GM12878 (cell line): ENCODE results near the gene ZMYND12. TPM values are rescaled to one million over a fixed set of nuclear protein-coding genes. Genes with fewer than 3 reads are reported as not detected.

ENCODE experiments used
- ATAC-seq: fragments of 200-7000 bp; cut with Tn5 transposase; 3 replicates; pipeline ENCODE4 v1.9.1; 2020; ENCODE audit warnings: mild to moderate bottlenecking, moderate library complexity
- BruUV-seq: library from RNA; stranded (reverse); fragments of 400-500 nt; replicated peaks from 2 replicates; lab custom pipeline; 2021; lab: Mats Ljungman, UMichigan
- CTCF ChIA-PET: fragments of 300-600 bp; sonication (Branson Sonifier 250); formaldehyde crosslinking; extraction: SDS; loops from one replicate; lab custom pipeline; 2021; ENCODE audit warnings: inconsistent platforms; lab: Yijun Ruan, JAX
- POLR2A ChIA-PET: fragments of 350-600 bp; formaldehyde crosslinking; extraction: SDS; loops from one replicate; lab custom pipeline; 2021; ENCODE audit warnings: inconsistent platforms; lab: Charles Lee
- RAD21 ChIA-PET: fragments of 300-600 bp; sonication (Branson Sonifier 250); formaldehyde crosslinking; loops from one replicate; lab custom pipeline; 2023; ENCODE audit warnings: antibody characterized with exemption; ENCODE audit not compliant: unreplicated experiment; lab: Charles Lee
- SMC1A ChIA-PET: fragments of 300-600 bp; sonication (Branson Sonifier 250); formaldehyde crosslinking; loops from one replicate; lab custom pipeline; 2023; ENCODE audit not compliant: unreplicated experiment, uncharacterized antibody; lab: Charles Lee
- DNase-seq: peaks from one replicate; pipeline ENCODE4 v3.0.0-alpha.2; 2011; ENCODE audit warnings: low read depth, low spot score
- FAIRE-seq: peaks from 3 replicates; lab custom pipeline; 2011; peaks lifted over from hg19 to GRCh38; lab: Jason Lieb, UNC
- H2AFZ ChIP-seq: 2 replicates; pipeline ENCODE4 v1.6.0; 2011; ENCODE audit warnings: low read depth, low read length, control low read depth; ENCODE audit not compliant: control insufficient read depth
- H3K27ac ChIP-seq: 2 replicates; pipeline ENCODE4 v1.5.1; 2011; ENCODE audit warnings: control low read depth; ENCODE audit not compliant: control insufficient read depth, insufficient read depth
- H3K27me3 ChIP-seq, 2 experiments: replicated peaks in 1 of 2; 2 replicates each; pipeline versions ENCODE4 v1.6.0 to v1.6.1; 2011; ENCODE audit warnings: low read length in 1 of 2; ENCODE audit not compliant: control insufficient read depth in 2 of 2, insufficient read depth in 2 of 2
- H3K36me3 ChIP-seq, 2 experiments: 2 replicates each; pipeline ENCODE4 v1.5.1; 2011; ENCODE audit warnings: low read length in 1 of 2; ENCODE audit not compliant: control insufficient read depth in 2 of 2, insufficient read depth in 2 of 2
- H3K4me1 ChIP-seq: 2 replicates; pipeline ENCODE4 v1.6.1; 2011; ENCODE audit warnings: mild to moderate bottlenecking, low read length, moderate library complexity, mixed read lengths; ENCODE audit not compliant: control insufficient read depth, insufficient read depth
- H3K4me2 ChIP-seq: 2 replicates; pipeline ENCODE4 v1.6.0; 2011; ENCODE audit warnings: control low read depth; ENCODE audit not compliant: control insufficient read depth, insufficient read depth
- H3K4me3 ChIP-seq: fragments of 200-600 bp; sonication (generic); 2 replicates; pipeline ENCODE4 v1.5.1; 2016
- H3K79me2 ChIP-seq: 2 replicates; pipeline ENCODE4 v1.6.0; 2011; ENCODE audit warnings: low read length; ENCODE audit not compliant: control insufficient read depth, insufficient read depth
- H3K9ac ChIP-seq: 2 replicates; pipeline ENCODE4 v1.8.0; 2011; ENCODE audit warnings: low read length, control low read depth, mixed read lengths; ENCODE audit not compliant: control insufficient read depth, insufficient read depth
- H3K9me3 ChIP-seq: replicated peaks from 3 replicates; pipeline ENCODE4 v1.5.1; 2011; ENCODE audit warnings: mild to moderate bottlenecking, low read length; ENCODE audit not compliant: control insufficient read depth, insufficient read depth
- H4K20me1 ChIP-seq: 2 replicates; pipeline ENCODE4 v1.6.0; 2011; ENCODE audit not compliant: control insufficient read depth, insufficient read depth
- CBX3 ChIP-seq: fragments of 200-600 bp; sonication (generic); IDR thresholded peaks from 2 replicates; pipeline ENCODE4 v1.6.1; 2016; ENCODE audit warnings: low read depth, borderline replicate concordance
- DPF2 ChIP-seq: fragments of 450-650 bp; IDR thresholded peaks from 2 replicates; pipeline ENCODE4 v1.6.1; 2017; ENCODE audit warnings: mild to moderate bottlenecking
- ETV6 ChIP-seq, 2 experiments: fragments of 450-650 bp in 1 of 2; IDR thresholded peaks in 1 of 2; conservative IDR thresholded peaks in 1 of 2; 2 replicates each; pipeline ENCODE4 v1.6.1; 2014; ENCODE audit warnings: antibody characterized with exemption in 1 of 2, borderline replicate concordance in 1 of 2, low read depth in 1 of 2, mild to moderate bottlenecking in 1 of 2, moderate library complexity in 1 of 2
- FOS ChIP-seq: IDR thresholded peaks from 3 replicates; pipeline ENCODE4 v1.6.1; 2011; ENCODE audit warnings: borderline replicate concordance; ENCODE audit not compliant: insufficient read length; ENCODE audit errors: extremely low read depth
- FOXK2 ChIP-seq: fragments of 450-650 bp; IDR thresholded peaks from 2 replicates; pipeline ENCODE4 v1.6.1; 2017; ENCODE audit warnings: mild to moderate bottlenecking, moderate library complexity
- GATAD2B ChIP-seq: fragments of 450-650 bp; conservative IDR thresholded peaks from 2 replicates; pipeline ENCODE4 v1.6.1; 2017; ENCODE audit warnings: low read depth, mild to moderate bottlenecking, moderate library complexity
- MEF2A ChIP-seq: IDR thresholded peaks from 2 replicates; pipeline ENCODE4 v1.6.1; 2011; ENCODE audit warnings: low read depth, mild to moderate bottlenecking, low read length, moderate library complexity; ENCODE audit not compliant: insufficient read depth
- RBBP5 ChIP-seq: fragments of 200-600 bp; sonication (generic); conservative IDR thresholded peaks from 2 replicates; pipeline ENCODE4 v1.6.1; 2016
- RELA ChIP-seq: fragments of 450-650 bp; IDR thresholded peaks from 2 replicates; pipeline ENCODE4 v1.8.0; 2014; ENCODE audit warnings: borderline replicate concordance; ENCODE audit not compliant: partially characterized antibody
- RFX5 ChIP-seq: IDR thresholded peaks from 2 replicates; pipeline ENCODE4 v1.6.1; 2011; ENCODE audit warnings: low read depth, low read length, improper control_type of control experiment
- TBL1XR1 ChIP-seq: IDR thresholded peaks from 2 replicates; pipeline ENCODE4 v1.6.1; 2012; ENCODE audit warnings: low read depth, low read length, improper control_type of control experiment
- ZNF622 ChIP-seq: fragments of 450-650 bp; IDR thresholded peaks from 2 replicates; pipeline ENCODE4 v1.6.1; 2017; ENCODE audit warnings: mild to moderate bottlenecking, inconsistent platforms
- WGBS: methylation state at CpG from one replicate; pipeline ENCODE4 v1.1.6; 2016; ENCODE audit warnings: low lambda C conversion rate; ENCODE audit not compliant: insufficient replicate concordance, insufficient coverage; ENCODE audit errors: missing lambda C conversion rate; 5-methylcytosine and 5-hydroxymethylcytosine counted together
- in situ Hi-C: fragments of 300-500 bp; cut with MboI; formaldehyde crosslinking; loops from 9 replicates; pipeline ENCODE4 v1.14.3; 2018; ENCODE audit warnings: mixed read lengths
- intact Hi-C: fragments of 100-400 bp; cut with micrococcal nuclease; formaldehyde crosslinking; loops from one replicate; pipeline ENCODE4 v1.14.2; 2022; ENCODE audit not compliant: unreplicated experiment
- polyA plus RNA-seq, 11 experiments: library from polyadenylated mRNA; depleted of rRNA in 4 of 11; unstranded in 6 of 11; stranded (reverse) in 5 of 11; fragments of >200 nt; fragmentation: Nextera tagmentation in 4 of 11; fragmentation: Illumina TruSeq in 1 of 11; extraction: Ambion mirVana in 4 of 11; extraction: Trizol in 1 of 11; gene quantifications; 1 replicate in 1 of 11; 2 replicates in 10 of 11; pipeline versions ENCODE4 v1.2.1 to v1.2.3, GENCODE V29; 2011 to 2016; ENCODE audit warnings: inconsistent platforms in 2 of 11, missing spikeins in 2 of 11, low read depth in 1 of 11
- total RNA-seq, 4 experiments: library from RNA; depleted of rRNA in 3 of 4; stranded (reverse); fragments of >200 nt in 3 of 4; fragmentation: Illumina TruSeq in 1 of 4; extraction: Trizol in 1 of 4; gene quantifications; 2 replicates each; pipeline versions ENCODE4 v1.2.1 to v1.2.3, GENCODE V29; 2013 to 2021
- TF ChIP-seq, protein P1 (sequence below): fragments of 450-650 bp; IDR thresholded peaks from 2 replicates; pipeline ENCODE4 v1.6.1; 2017; ENCODE audit warnings: mild to moderate bottlenecking
- TF ChIP-seq, protein P2 (sequence below): IDR thresholded peaks from 2 replicates; pipeline ENCODE4 v1.6.1; 2012; ENCODE audit warnings: low read depth, low read length, improper control_type of control experiment
- TF ChIP-seq, protein P3 (sequence below): fragments of 450-650 bp; formaldehyde crosslinking; IDR thresholded peaks from 2 replicates; pipeline ENCODE4 v1.5.0; 2022; ENCODE audit warnings: mild to moderate bottlenecking, missing genetic modification characterization
- TF ChIP-seq, protein P4 (sequence below): fragments of 150-350 bp; IDR thresholded peaks from 2 replicates; pipeline ENCODE4 v1.6.1; 2014; ENCODE audit warnings: mild to moderate bottlenecking, low read depth, low read length

ZMYND12 gene
- total and polyA plus RNA-seq, 10 of the 15 experiments (the other 5 are each of a cell fraction or from before 2014, with no cell fraction given), result 0.26 to 1.4 (median 0.67) TPM

DNA sequence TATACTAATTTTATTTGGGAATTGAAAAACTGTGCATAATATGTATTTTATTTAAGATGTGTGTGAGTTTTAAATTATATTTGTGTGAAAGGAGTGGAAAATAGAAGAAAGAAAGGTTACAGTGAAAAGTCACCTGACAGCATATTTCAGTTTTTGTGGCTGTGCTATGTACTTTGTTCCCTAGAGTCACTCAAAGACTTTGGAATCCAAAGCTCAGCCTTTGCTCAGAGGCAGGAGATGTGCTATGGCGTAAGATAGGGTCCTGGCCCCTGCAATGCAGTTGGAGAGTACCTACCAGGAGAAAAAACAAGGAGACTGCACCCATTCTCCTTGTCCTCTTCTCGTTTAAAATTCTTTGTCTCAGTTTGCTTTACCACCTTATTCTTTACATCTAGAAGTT is 10.2 kb upstream of the ZMYND12 start (continued):
- TF ChIP-seq RBBP5, result no peak

DNA sequence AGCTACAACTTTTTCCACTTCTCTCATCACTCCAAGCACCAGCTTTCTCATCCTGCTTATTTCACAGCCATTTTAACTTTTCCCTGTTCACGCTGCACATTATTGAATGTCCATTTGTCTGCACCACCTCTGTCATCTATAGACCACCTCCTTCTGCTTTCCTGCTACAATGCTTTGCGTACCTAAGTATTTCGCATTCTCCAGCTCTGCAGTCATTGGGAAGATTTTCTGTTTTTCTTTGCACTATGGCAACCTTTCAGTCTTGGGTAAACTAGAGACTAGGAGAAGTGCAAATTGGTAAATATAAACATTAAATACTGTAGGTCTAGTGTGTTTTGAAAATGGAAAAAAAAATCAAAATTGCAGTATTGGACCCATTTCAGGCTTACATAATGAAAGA is 8.1 kb upstream of the ZMYND12 start:
- RAD21 ChIA-PET, result interaction anchor here (1.4 kb wide), 1 partner anchor 130 kb away, joined by 3 read pairs; no protein-coding TSS in a partner anchor

More for the DNA sequence above, 8.1 kb upstream of the ZMYND12 start:
- TF ChIP-seq, protein P1, sequence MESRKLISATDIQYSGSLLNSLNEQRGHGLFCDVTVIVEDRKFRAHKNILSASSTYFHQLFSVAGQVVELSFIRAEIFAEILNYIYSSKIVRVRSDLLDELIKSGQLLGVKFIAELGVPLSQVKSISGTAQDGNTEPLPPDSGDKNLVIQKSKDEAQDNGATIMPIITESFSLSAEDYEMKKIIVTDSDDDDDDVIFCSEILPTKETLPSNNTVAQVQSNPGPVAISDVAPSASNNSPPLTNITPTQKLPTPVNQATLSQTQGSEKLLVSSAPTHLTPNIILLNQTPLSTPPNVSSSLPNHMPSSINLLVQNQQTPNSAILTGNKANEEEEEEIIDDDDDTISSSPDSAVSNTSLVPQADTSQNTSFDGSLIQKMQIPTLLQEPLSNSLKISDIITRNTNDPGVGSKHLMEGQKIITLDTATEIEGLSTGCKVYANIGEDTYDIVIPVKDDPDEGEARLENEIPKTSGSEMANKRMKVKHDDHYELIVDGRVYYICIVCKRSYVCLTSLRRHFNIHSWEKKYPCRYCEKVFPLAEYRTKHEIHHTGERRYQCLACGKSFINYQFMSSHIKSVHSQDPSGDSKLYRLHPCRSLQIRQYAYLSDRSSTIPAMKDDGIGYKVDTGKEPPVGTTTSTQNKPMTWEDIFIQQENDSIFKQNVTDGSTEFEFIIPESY, result no peak
- TF ChIP-seq RELA (no peak), ZNF622 (no peak), ETV6 (conservative IDR thresholded peaks at IDR 0.05 in 1 of 2, IDR thresholded peaks at IDR 0.05 in 1 of 2; ENCODE audit: borderline replicate concordance in 1 of 2, low read depth in 1 of 2) (no peak), DPF2 (no peak), FOXK2 (no peak), MEF2A (no peak), CBX3 (no peak), GATAD2B (no peak), TBL1XR1 (no peak), FOS (no peak), RFX5 (no peak)
- TF ChIP-seq, protein P2, sequence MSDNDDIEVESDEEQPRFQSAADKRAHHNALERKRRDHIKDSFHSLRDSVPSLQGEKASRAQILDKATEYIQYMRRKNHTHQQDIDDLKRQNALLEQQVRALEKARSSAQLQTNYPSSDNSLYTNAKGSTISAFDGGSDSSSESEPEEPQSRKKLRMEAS, result no peak
- TF ChIP-seq, protein P3, sequence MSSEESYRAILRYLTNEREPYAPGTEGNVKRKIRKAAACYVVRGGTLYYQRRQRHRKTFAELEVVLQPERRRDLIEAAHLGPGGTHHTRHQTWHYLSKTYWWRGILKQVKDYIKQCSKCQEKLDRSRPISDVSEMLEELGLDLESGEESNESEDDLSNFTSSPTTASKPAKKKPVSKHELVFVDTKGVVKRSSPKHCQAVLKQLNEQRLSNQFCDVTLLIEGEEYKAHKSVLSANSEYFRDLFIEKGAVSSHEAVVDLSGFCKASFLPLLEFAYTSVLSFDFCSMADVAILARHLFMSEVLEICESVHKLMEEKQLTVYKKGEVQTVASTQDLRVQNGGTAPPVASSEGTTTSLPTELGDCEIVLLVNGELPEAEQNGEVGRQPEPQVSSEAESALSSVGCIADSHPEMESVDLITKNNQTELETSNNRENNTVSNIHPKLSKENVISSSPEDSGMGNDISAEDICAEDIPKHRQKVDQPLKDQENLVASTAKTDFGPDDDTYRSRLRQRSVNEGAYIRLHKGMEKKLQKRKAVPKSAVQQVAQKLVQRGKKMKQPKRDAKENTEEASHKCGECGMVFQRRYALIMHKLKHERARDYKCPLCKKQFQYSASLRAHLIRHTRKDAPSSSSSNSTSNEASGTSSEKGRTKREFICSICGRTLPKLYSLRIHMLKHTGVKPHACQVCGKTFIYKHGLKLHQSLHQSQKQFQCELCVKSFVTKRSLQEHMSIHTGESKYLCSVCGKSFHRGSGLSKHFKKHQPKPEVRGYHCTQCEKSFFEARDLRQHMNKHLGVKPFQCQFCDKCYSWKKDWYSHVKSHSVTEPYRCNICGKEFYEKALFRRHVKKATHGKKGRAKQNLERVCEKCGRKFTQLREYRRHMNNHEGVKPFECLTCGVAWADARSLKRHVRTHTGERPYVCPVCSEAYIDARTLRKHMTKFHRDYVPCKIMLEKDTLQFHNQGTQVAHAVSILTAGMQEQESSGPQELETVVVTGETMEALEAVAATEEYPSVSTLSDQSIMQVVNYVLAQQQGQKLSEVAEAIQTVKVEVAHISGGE (CRISPR knock-in tag), result no peak
- TF ChIP-seq, protein P4, sequence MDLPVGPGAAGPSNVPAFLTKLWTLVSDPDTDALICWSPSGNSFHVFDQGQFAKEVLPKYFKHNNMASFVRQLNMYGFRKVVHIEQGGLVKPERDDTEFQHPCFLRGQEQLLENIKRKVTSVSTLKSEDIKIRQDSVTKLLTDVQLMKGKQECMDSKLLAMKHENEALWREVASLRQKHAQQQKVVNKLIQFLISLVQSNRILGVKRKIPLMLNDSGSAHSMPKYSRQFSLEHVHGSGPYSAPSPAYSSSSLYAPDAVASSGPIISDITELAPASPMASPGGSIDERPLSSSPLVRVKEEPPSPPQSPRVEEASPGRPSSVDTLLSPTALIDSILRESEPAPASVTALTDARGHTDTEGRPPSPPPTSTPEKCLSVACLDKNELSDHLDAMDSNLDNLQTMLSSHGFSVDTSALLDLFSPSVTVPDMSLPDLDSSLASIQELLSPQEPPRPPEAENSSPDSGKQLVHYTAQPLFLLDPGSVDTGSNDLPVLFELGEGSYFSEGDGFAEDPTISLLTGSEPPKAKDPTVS, result no peak
- Histone ChIP-seq H3K4me1 (peaks cover 5% of the 10 kb centered on the region; the same call in 1 of the 2 replicates), H3K79me2 (no peaks in the 10 kb centered on the region), H3K4me2 (peak overlapping the region; percentile 94), H3K36me3 (peaks cover 0 to 5% of the 10 kb centered on the region in 2 experiments; a peak in 1 of 4 replicates), H4K20me1 (no peaks in the 10 kb centered on the region), H2AFZ (no peak overlapping the region), H3K9ac (no peak overlapping the region), H3K9me3 (no peaks in the 10 kb centered on the region), H3K27ac (no peak overlapping the region), H3K4me3 (no peak overlapping the region), H3K27me3 (no peaks in the 10 kb centered on the region)
- FAIRE-seq (no peak), DNase-seq (no peak), ATAC-seq (no peak)
- ChIA-PET CTCF (interaction anchor here (0.8 to 1.3 kb wide), 3 partner anchors 9 to 290 kb away, joined by 3 to 5 read pairs (median 3); no protein-coding TSS in a partner anchor), POLR2A (interaction anchor here (1.6 kb wide), 1 partner anchor 10 kb away, joined by 7 read pairs; no protein-coding TSS in a partner anchor), SMC1A (interaction anchor here (1.4 kb wide), 1 partner anchor 8 kb away, joined by 3 read pairs; no protein-coding TSS in a partner anchor)
- WGBS, result 80% methylated on average over 3 of the region's 3 CpGs
- no TSS peak for BruUV-seq
- in situ Hi-C loops, result no loop called here
- intact Hi-C loops, result loop anchor here (1.0 to 10.0 kb wide), 3 partner anchors 194 to 289 kb away; partner anchors contain the start of genes PPIH and YBX1
